ENCODE measurements around the gene SSNA1.

SSNA1 gene, protein sequence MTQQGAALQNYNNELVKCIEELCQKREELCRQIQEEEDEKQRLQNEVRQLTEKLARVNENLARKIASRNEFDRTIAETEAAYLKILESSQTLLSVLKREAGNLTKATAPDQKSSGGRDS

GRCh38 chr9:137188490-137189296 lies at the start of gene SSNA1, which contains the start of gene ANAPC2:
TSS of gene SSNA1 (plus strand) at chr9:137188676. CDS start at chr9:137188727, 51 bp downstream.
TSS of gene ANAPC2 (minus strand) at chr9:137188560. CDS start at chr9:137188532, 28 bp downstream.
- DNase-seq (ENCODE audit: extremely low read depth in 1 of 2, low read depth in 1 of 2): peak; percentile 68 to 95

- no peak for DNase-seq (ENCODE audit: extremely low read depth in 1 of 2, low read depth in 1 of 2)
These were observed 49.6 kb upstream of the SSNA1 start, which contains the start of gene GRIN1 for GRCh38 chr9:137138722-137139467. TSS of gene GRIN1 (plus strand) at chr9:137139154. CDS start at chr9:137139487, 333 bp downstream.

- DNase-seq (ENCODE audit: extremely low read depth in 1 of 2, low read depth in 1 of 2): no peak
These were observed 48.9 kb upstream of the SSNA1 start for GRCh38 chr9:137139468-137140150.

DNA sequence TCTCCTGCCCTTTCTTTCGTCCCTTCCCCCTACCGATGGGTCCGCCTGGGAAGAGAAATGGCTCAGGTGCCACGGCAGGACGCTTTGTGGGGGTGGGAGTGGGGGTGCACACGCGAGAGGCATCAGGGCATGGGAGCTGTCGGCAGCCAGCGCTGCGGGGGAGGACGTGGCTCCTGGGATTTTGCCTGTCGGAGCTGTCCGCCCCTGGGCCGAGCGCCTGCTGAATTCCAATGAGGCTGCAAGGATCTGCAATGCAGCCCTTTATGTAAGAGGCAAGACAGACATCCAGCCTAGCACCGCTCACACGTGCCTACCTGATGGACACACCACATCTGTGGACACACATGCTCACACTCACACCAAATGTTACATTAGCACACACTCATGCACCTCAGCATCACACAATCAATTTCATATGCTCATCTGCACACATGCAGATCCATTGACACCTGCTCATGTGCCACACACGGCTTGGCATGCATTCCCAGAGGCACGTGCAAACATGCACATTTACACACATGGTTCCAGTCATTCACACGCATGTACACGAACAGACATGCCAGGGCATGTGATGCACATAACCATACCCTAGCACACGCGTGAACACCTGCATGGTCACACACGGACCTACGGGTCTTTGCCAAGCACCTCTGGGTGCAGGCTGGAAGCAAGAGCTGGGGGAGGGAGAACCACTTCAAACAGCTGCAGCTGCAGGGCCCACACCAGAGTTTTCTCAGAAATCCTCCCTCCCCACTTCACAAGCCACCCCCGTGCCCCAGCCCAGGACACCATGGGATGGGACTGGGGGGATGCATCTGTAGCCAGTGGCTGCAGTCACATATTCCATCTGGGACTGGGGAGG lies 48.1 kb upstream of the SSNA1 start:
- DNase-seq (ENCODE audit: extremely low read depth in 1 of 2, low read depth in 1 of 2): no peak

DNA sequence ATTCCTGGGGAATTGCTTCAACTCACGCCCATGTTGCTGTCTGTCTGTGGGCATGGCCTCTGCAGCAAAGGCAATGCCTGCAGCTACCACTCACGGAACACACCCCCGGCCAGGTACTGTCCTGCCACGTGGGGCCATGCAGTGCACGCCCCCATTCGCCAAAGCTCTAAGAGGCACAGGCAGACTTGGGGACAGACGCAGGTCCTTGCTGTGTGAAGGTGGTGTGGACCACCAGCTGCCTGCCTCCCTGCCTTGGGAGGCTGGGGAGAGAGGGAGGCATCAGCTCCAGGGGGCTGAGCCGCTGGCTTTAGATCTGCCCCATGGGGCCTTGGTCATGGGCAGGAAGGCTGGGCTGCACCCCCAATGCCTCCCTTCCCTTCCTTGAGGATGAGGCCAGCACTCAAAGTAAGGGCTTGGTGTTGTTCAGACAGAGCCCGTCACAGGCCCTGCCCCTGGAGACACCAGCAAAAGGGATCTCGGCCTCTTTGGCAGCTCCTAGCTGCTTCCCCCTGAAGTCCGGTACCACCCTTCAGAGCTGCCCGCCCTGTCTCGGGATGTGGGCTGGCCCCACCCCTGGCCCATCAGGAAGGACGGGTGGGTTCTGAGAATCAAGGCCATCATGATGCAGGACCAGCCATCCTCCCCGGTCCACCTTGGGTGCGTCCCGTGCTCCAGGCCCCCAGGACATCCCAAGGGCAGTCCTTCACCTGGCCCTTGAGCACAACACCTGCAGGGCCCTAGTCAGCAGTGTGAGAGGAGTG lies 47.2 kb upstream of the SSNA1 start:
- DNase-seq (ENCODE audit: extremely low read depth in 1 of 2, low read depth in 1 of 2): no peak

DNA sequence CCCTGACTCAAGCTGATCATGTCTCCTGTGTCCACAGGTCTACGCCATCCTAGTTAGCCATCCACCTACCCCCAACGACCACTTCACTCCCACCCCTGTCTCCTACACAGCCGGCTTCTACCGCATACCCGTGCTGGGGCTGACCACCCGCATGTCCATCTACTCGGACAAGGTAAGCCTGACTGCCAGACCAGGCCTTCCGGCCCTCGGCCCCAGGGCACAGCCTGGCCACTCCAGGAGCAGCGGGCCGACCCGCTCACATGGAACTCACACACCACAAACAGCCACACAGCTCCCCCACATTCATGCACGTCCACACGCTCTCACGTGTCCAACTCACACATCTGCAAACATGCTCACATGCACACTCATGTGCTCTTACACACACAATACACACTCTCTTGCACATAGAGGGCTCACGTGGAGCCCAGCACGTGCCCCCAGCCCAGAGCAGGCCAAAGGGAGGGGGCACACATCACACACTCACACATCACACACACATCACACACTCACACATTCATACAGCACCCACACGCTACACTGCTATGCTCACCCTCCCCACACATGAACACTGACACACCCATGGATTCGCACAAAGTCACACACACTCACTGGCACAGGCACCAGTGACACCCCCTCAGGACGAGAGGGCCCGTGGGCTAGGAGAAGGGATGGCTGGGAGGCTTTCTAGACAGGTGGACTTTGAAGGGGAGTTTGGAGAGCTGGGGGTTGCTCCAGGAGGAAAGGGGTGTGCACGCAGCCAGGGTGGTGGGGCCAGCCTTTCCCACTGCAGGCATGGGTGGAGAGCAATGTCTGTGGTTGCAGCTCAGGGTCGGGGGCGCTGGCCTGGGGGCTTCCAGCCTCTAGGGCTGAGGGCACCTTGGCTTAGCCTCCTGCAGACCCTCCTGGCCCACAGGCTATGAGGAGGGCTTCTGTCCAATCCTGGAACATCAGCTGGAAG lies 46.2 kb upstream of the SSNA1 start:
- no peak for DNase-seq (ENCODE audit: extremely low read depth in 1 of 2, low read depth in 1 of 2)

GRCh38 chr9:137143459-137143858 lies 45.0 kb upstream of the SSNA1 start:
- DNase-seq (ENCODE audit: extremely low read depth in 1 of 2, low read depth in 1 of 2): no peak

DNA sequence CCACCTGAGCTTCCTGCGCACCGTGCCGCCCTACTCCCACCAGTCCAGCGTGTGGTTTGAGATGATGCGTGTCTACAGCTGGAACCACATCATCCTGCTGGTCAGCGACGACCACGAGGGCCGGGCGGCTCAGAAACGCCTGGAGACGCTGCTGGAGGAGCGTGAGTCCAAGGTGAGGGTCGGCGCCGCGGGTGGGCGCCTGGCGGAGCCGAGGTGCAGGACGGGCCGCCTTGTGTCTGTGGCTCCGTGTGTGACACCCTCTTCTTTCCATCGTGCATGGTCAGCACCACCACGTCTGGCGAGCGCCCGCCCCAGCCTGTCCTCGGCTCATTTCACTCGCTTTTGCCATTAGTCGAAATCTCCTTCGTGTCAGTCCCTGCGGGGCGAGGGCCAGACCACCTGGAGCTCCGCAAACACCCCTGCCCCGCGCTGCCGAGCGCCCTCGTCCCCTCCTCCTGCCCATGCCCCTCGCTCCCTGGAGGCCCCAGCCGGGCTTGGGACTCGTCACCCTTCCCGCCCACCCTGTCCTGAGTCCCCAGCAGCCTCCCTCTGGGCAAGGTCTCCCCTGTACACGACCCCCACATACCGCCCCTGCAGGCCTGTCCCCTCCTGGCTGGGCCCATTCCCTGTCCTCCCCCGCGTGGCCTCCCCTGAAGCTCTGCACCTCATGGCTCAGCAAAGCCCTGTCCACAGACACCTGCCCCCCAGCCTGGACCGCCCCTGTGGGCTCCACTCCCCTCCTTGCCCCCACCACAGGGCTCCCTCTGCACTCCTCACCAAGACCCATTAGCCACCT lies 42.5 kb upstream of the SSNA1 start:
- DNase-seq (ENCODE audit: extremely low read depth in 1 of 2, low read depth in 1 of 2): no peak

DNA sequence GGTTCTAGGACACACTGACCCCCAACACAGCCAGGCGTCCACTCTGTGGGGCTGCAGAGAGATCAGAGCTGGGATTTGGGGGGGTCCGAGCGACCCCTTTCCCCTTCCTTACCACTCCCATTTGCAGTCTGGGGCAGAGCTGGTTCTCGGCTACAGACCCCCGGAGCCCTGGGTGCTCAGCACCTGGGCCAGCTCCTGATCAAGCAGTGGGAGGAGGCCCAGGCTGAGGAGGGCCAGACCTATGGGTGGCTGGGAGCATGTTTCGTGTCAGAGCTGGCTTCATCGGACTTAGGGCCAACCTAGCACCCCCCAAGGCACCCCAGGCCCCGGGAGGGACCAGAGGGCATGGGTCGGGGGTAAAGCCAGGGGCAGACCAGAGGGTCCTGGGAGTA lies 42.0 kb upstream of the SSNA1 start:
- no peak for DNase-seq (ENCODE audit: extremely low read depth in 1 of 2, low read depth in 1 of 2)

DNA sequence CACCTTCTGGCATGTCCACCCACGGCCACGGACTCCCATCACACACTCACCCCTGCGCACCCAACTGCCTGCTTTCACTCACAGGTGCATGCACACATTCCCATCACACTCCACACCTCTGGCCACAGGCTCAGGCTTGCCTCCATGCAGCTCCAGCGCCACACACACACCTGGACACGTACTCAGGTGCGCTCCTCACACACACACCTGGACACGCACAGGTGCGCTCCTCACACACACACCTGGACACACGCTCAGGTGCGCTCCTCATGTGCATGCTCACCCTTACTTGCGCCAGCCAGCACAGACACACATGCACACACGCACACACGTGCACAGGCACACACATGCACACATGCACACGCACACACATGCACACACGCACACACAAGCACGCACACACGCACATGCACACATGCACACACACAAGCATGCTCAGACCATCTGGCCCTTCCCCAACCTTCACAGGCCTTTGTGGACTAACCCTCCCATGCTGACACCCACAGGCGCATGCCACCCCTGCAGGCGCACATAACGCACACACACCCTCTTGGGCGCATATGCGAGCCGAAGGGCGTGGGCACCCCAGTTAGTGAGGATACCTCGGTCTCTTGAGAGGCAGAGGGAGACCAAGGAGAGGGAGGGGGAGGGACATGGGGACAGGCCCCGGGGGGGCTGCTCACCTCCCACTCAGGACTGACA lies 41.2 kb upstream of the SSNA1 start:
- DNase-seq (ENCODE audit: extremely low read depth in 1 of 2, low read depth in 1 of 2): no peak

DNA sequence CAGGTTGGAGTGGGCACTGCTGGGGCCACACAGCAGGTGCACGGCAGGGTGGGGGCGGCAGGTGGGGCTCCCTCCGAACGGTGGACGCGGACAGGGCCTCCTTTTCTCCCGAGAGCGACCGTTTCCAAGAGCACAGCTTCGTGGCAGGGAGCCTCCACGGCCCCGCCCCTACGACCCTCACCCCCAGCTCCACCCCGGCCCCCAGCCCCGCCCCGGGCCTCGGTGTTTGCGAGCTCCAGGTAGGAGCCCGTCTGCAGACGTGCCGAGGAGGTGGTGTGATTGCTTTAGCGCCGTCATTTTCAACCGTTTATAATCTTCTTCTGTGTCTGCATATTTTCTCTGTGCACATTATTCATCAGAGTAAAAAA lies 40.7 kb upstream of the SSNA1 start:
- DNase-seq (ENCODE audit: extremely low read depth in 1 of 2, low read depth in 1 of 2): no peak

- DNase-seq (ENCODE audit: extremely low read depth in 1 of 2, low read depth in 1 of 2): no peak
These were observed 40.2 kb upstream of the SSNA1 start for GRCh38 chr9:137148242-137148641.

DNA sequence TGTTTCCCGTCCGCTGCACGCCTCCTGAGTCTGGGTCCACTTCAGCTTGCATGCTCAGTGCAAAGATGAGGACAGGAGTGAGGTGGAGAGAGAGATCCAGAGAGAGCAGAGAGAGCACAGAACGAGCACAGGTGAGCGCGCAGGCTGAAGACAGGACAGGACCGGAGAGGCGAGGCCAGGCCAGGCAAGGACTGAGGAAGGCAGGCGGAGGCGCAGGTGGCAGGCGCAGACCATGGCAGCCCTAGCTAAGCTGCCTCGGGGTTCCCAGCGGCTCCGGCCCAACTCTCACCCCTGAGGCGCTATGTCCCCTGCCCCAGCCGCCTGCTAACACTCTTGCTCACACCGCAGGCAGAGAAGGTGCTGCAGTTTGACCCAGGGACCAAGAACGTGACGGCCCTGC lies 39.8 kb upstream of the SSNA1 start:
- no peak for DNase-seq (ENCODE audit: extremely low read depth in 1 of 2, low read depth in 1 of 2)

- no peak for DNase-seq (ENCODE audit: extremely low read depth in 1 of 2, low read depth in 1 of 2)
These were observed 39.1 kb upstream of the SSNA1 start for GRCh38 chr9:137149363-137149762.

- no peak for DNase-seq (ENCODE audit: extremely low read depth in 1 of 2, low read depth in 1 of 2)
These were observed 38.4 kb upstream of the SSNA1 start for GRCh38 chr9:137149942-137150616.
